HG02610 (cell line): ENCODE measurements around the gene MAN2B2.

ENCODE experiments used
- ATAC-seq: cut with Tn5 transposase; IDR thresholded peaks from one replicate; pipeline ENCODE4 v1.9.1; 2021; ENCODE audit warnings: mild to moderate bottlenecking, moderate library complexity; ENCODE audit not compliant: unreplicated experiment

Gene MAN2B2

GRCh38 chr4:6566391-6567190 lies 8.4 kb upstream of the MAN2B2 start:
- no peak for ATAC-seq

GRCh38 chr4:6567218-6567617 lies 7.8 kb upstream of the MAN2B2 start:
- ATAC-seq: no peak

GRCh38 chr4:6568148-6568547 lies 6.8 kb upstream of the MAN2B2 start:
- ATAC-seq: no peak

- no peak for ATAC-seq
Observed at GRCh38 chr4:6568689-6569332, 6.2 kb upstream of the MAN2B2 start.

- ATAC-seq: no peak
Observed at GRCh38 chr4:6571608-6572007, 3.4 kb upstream of the MAN2B2 start.

- ATAC-seq: no peak
Observed at GRCh38 chr4:6573551-6573950, 1.4 kb upstream of the MAN2B2 start.

GRCh38 chr4:6573986-6574746 lies 823 bp upstream of the MAN2B2 start:
- ATAC-seq: no peak

GRCh38 chr4:6575503-6576240 lies 683 bp downstream of the MAN2B2 start:
- no peak for ATAC-seq

GRCh38 chr4:6576512-6576911 lies 1.5 kb downstream of the MAN2B2 start:
- ATAC-seq: no peak

GRCh38 chr4:6576932-6577331 lies 1.9 kb downstream of the MAN2B2 start:
- no peak for ATAC-seq

- no peak for ATAC-seq
Observed at GRCh38 chr4:6577409-6577808, 2.4 kb downstream of the MAN2B2 start.

GRCh38 chr4:6578221-6578620 lies 3.2 kb downstream of the MAN2B2 start:
- ATAC-seq: no peak

- no peak for ATAC-seq
Observed at GRCh38 chr4:6580353-6580752, 5.4 kb downstream of the MAN2B2 start.

GRCh38 chr4:6581566-6582121 lies 6.7 kb downstream of the MAN2B2 start:
- ATAC-seq: no peak

GRCh38 chr4:6582889-6583490 lies 8.0 kb downstream of the MAN2B2 start:
- ATAC-seq: no peak

- ATAC-seq: no peak
Observed at GRCh38 chr4:6584865-6585264, 9.9 kb downstream of the MAN2B2 start.

GRCh38 chr4:6586715-6587325 lies 11.8 kb downstream of the MAN2B2 start:
- ATAC-seq: no peak

GRCh38 chr4:6589444-6589843 lies 14.5 kb downstream of the MAN2B2 start:
- ATAC-seq: no peak

GRCh38 chr4:6591313-6591712 lies 16.3 kb downstream of the MAN2B2 start:
- ATAC-seq: peak; percentile 67

GRCh38 chr4:6591781-6592180 lies 16.8 kb downstream of the MAN2B2 start:
- ATAC-seq: no peak
